H9 (cell line): ENCODE data around the gene UTS2. TPM values are rescaled to one million over a fixed set of nuclear protein-coding genes. Genes with fewer than 3 reads are reported as not detected.

Source experiments
- DNase-seq: peaks from one replicate; pipeline ENCODE4 v3.0.0-alpha.2; 2017
- H2AFZ ChIP-seq: one replicate; pipeline ENCODE4 v1.6.1; 2013; ENCODE audit warnings: mild to moderate bottlenecking, low read length, control low read depth, moderate library complexity
- H2AK5ac ChIP-seq: 2 replicates; pipeline ENCODE4 v1.6.1; 2013; ENCODE audit warnings: low read length, control low read depth, mixed read lengths; ENCODE audit not compliant: insufficient read length
- H2BK120ac ChIP-seq: one replicate; pipeline ENCODE4 v1.6.1; 2013; ENCODE audit warnings: low read depth, mild to moderate bottlenecking, low read length, control low read depth, inconsistent platforms; ENCODE audit not compliant: poor library complexity, severe bottlenecking
- H2BK12ac ChIP-seq: 2 replicates; pipeline ENCODE4 v1.6.1; 2013; ENCODE audit warnings: low read length, control low read depth, mixed read lengths, low read depth; ENCODE audit not compliant: insufficient read length
- H2BK15ac ChIP-seq: 2 replicates; pipeline ENCODE4 v1.6.1; 2013; ENCODE audit warnings: low read depth, low read length, control low read depth
- H2BK20ac ChIP-seq: one replicate; pipeline ENCODE4 v1.6.1; 2013; ENCODE audit warnings: low read depth, mild to moderate bottlenecking, low read length, control low read depth, inconsistent platforms; ENCODE audit not compliant: poor library complexity, severe bottlenecking
- H2BK5ac ChIP-seq: 2 replicates; pipeline ENCODE4 v1.6.1; 2013; ENCODE audit warnings: low read length, control low read depth, mixed read lengths; ENCODE audit not compliant: insufficient read length
- H3K14ac ChIP-seq: 2 replicates; pipeline ENCODE4 v1.6.1; 2013; ENCODE audit warnings: low read length, control low read depth; ENCODE audit not compliant: insufficient read depth
- H3K18ac ChIP-seq: 2 replicates; pipeline ENCODE4 v1.6.1; 2013; ENCODE audit warnings: low read depth, mild to moderate bottlenecking, mixed read lengths, low read length, control low read depth; ENCODE audit not compliant: insufficient read length
- H3K23ac ChIP-seq: 2 replicates; pipeline ENCODE4 v1.6.1; 2013; ENCODE audit warnings: low read length, control low read depth, mixed read lengths, low read depth; ENCODE audit not compliant: insufficient read length
- H3K23me2 ChIP-seq: 2 replicates; pipeline ENCODE4 v1.6.1; 2013; ENCODE audit warnings: low read depth, mild to moderate bottlenecking, mixed read lengths, low read length, control low read depth; ENCODE audit not compliant: insufficient read length, poor library complexity, severe bottlenecking
- H3K27ac ChIP-seq: 2 replicates; pipeline ENCODE4 v1.5.1; 2013; ENCODE audit warnings: low read length, control low read depth, mixed read lengths, low read depth; ENCODE audit not compliant: insufficient read length
- H3K27me3 ChIP-seq: 2 replicates; pipeline ENCODE4 v1.6.1; 2013; ENCODE audit warnings: low read length, control low read depth, inconsistent platforms; ENCODE audit not compliant: insufficient read depth
- H3K4ac ChIP-seq: 2 replicates; pipeline ENCODE4 v1.6.1; 2013; ENCODE audit warnings: low read depth, mild to moderate bottlenecking, control low read depth, inconsistent platforms, low read length, moderate library complexity
- H3K4me1 ChIP-seq: 2 replicates; pipeline ENCODE4 v1.6.1; 2013; ENCODE audit warnings: low read length, control low read depth, inconsistent platforms; ENCODE audit not compliant: insufficient read depth
- H3K4me2 ChIP-seq: 2 replicates; pipeline ENCODE4 v1.6.1; 2013; ENCODE audit warnings: low read length, control low read depth, mixed read lengths; ENCODE audit not compliant: insufficient read length, insufficient read depth
- H3K56ac ChIP-seq: 2 replicates; pipeline ENCODE4 v1.6.1; 2013; ENCODE audit warnings: low read depth, mild to moderate bottlenecking, mixed read lengths, low read length, control low read depth; ENCODE audit not compliant: insufficient read length
- H3K79me1 ChIP-seq: 2 replicates; pipeline ENCODE4 v1.6.1; 2013; ENCODE audit warnings: low read depth, mild to moderate bottlenecking, moderate library complexity, low read length, control low read depth, inconsistent platforms; ENCODE audit not compliant: insufficient read depth, poor library complexity, severe bottlenecking
- H3K79me2 ChIP-seq: 2 replicates; pipeline ENCODE4 v1.6.1; 2013; ENCODE audit warnings: low read length, control low read depth, inconsistent platforms; ENCODE audit not compliant: insufficient read depth
- H3K9ac ChIP-seq: 2 replicates; pipeline ENCODE4 v1.6.1; 2013; ENCODE audit warnings: low read length, control low read depth, mixed read lengths; ENCODE audit not compliant: insufficient read length; ENCODE audit errors: extremely low read depth
- H3K9me3 ChIP-seq: one replicate; pipeline ENCODE4 v1.6.1; 2013; ENCODE audit warnings: low read depth, low read length, inconsistent platforms; ENCODE audit not compliant: control insufficient read depth
- H3T11ph ChIP-seq: one replicate; pipeline ENCODE4 v1.6.1; 2013; ENCODE audit warnings: mild to moderate bottlenecking, low read length, control low read depth, inconsistent platforms
- H4K20me1 ChIP-seq: one replicate; pipeline ENCODE4 v1.6.1; 2013; ENCODE audit not compliant: control insufficient read depth, insufficient read length, insufficient read depth
- H4K5ac ChIP-seq: 2 replicates; pipeline ENCODE4 v1.6.1; 2013; ENCODE audit warnings: low read depth, mild to moderate bottlenecking, mixed read lengths, low read length, control low read depth; ENCODE audit not compliant: insufficient read length
- H4K8ac ChIP-seq: replicated peaks from 2 replicates; pipeline ENCODE4 v1.6.1; 2013; ENCODE audit warnings: low read length, control low read depth, mixed read lengths, low read depth; ENCODE audit not compliant: insufficient read length
- H4K91ac ChIP-seq: 2 replicates; pipeline ENCODE4 v1.6.1; 2013; ENCODE audit warnings: low read depth, mild to moderate bottlenecking, moderate library complexity, mixed read lengths, low read length, control low read depth; ENCODE audit not compliant: insufficient read length
- H3K27ac Mint-ChIP-seq, 3 experiments: 2 replicates in 2 of 3; 3 replicates in 1 of 3; pipeline ENCODE4 v1.8.0; 2020 to 2021; ENCODE audit warnings: mixed read lengths in 3 of 3, mild to moderate bottlenecking in 1 of 3, moderate library complexity in 1 of 3
- H3K27me3 Mint-ChIP-seq: 2 replicates; pipeline ENCODE4 v1.8.0; 2021; ENCODE audit warnings: low read depth, mild to moderate bottlenecking, moderate library complexity, mixed read lengths
- H3K36me3 Mint-ChIP-seq, 3 experiments: 2 replicates in 2 of 3; 3 replicates in 1 of 3; pipeline ENCODE4 v1.8.0; 2020 to 2021; ENCODE audit warnings: low read depth in 3 of 3, mixed read lengths in 3 of 3; ENCODE audit not compliant: insufficient read depth in 1 of 3
- H3K4me1 Mint-ChIP-seq, 2 experiments: 2 replicates each; pipeline ENCODE4 v1.8.0; 2020; ENCODE audit warnings: mixed read lengths in 2 of 2
- H3K4me3 Mint-ChIP-seq, 2 experiments: 2 replicates in 1 of 2; 3 replicates in 1 of 2; pipeline ENCODE4 v1.8.0; 2020 to 2021; ENCODE audit warnings: mild to moderate bottlenecking in 2 of 2, mixed read lengths in 2 of 2, moderate library complexity in 1 of 2
- H3K9me3 Mint-ChIP-seq, 2 experiments: 2 replicates in 1 of 2; 3 replicates in 1 of 2; pipeline ENCODE4 v1.8.0; 2020; ENCODE audit warnings: mild to moderate bottlenecking in 2 of 2, mixed read lengths in 2 of 2, moderate library complexity in 1 of 2
- CTCF ChIP-seq: fragments of 200-600 bp; sonication (generic); conservative IDR thresholded peaks from 3 replicates; pipeline ENCODE4 v1.8.0; 2021; ENCODE audit warnings: antibody characterized with exemption, mild to moderate bottlenecking
- WGBS: extraction: QIAGEN DNeasy Blood & Tissue Kit; methylation state at CpG from one replicate; pipeline ENCODE4 v1.1.7; 2013; ENCODE audit warnings: missing lambda C conversion rate, low lambda C conversion rate, mixed read lengths; ENCODE audit not compliant: insufficient read length; ENCODE audit errors: extremely low coverage; 5-methylcytosine and 5-hydroxymethylcytosine counted together
- total RNA-seq: library from RNA; stranded (reverse); gene quantifications from 2 replicates; pipeline ENCODE4 v1.2.1, GENCODE V29; 2021

Gene UTS2
- total RNA-seq, 1 experiment from 2014 or later: not detected

GRCh38 chr1:7884757-7885156, 31.9 kb upstream of the UTS2 start:
- Histone ChIP-seq H3K9ac (no peak overlapping the region), H2BK20ac (no peak overlapping the region), H3K79me2 (no peaks in the 10 kb centered on the region), H3K27ac (no peak overlapping the region), H2AFZ (no peak overlapping the region), H3K4me2 (no peak overlapping the region), H3K9me3 (no peaks in the 10 kb centered on the region), H3K56ac (no peak overlapping the region), H3K27me3 (no peaks in the 10 kb centered on the region), H3K14ac (no peak overlapping the region), H3K4me1 (no peaks in the 10 kb centered on the region), H4K5ac (no peak overlapping the region), H2BK120ac (no peak overlapping the region), H3K4ac (no peak overlapping the region), H3K23ac (no peak overlapping the region), H3K18ac (no peak overlapping the region), H3K79me1 (no peaks in the 10 kb centered on the region), H2AK5ac (no peak overlapping the region), H3T11ph (no peak overlapping the region), H2BK5ac (no peak overlapping the region), H3K23me2 (no peaks in the 10 kb centered on the region), H4K91ac (no peak overlapping the region), H4K20me1 (no peaks in the 10 kb centered on the region), H2BK12ac (no peak overlapping the region), H4K8ac (no peak overlapping the region), H2BK15ac (no peak overlapping the region)
- H3K4me1 Mint-ChIP-seq: 0 out of 4 replicates have a peak, but pooled peaks cover 0 to 3% of the 10 kb centered on the region in 2 experiments
- peaks cover 5 to 7% of the 10 kb centered on the region in 2 experiments; a peak in 3 of 5 replicates for H3K9me3 Mint-ChIP-seq
- H3K4me3 Mint-ChIP-seq: no peak overlapping the region
- no peak for TF ChIP-seq CTCF
- H3K27me3 Mint-ChIP-seq: peaks cover 2% of the 10 kb centered on the region; the same call in 1 of the 2 replicates
- WGBS: no CpG with 5 or more reads among the region's 1 CpG
- H3K27ac Mint-ChIP-seq: no peak overlapping the region
- no peak for DNase-seq
- no peaks in the 10 kb centered on the region for H3K36me3 Mint-ChIP-seq
